Neural cell (in vitro differentiated cells): ENCODE results near the gene RBM6.

ENCODE experiments used
- EP300 ChIP-seq: fragments of 450-650 bp; conservative IDR thresholded peaks from 2 replicates; pipeline ENCODE4 v1.6.1; 2014; ENCODE audit warnings: antibody characterized with exemption, mild to moderate bottlenecking, moderate library complexity; ENCODE audit not compliant: poor library complexity, severe bottlenecking
- EZH2 ChIP-seq: fragments of 200-600, 300-800 bp; shearing (Covaris generic), sonication (generic); IDR thresholded peaks from 2 replicates; pipeline ENCODE4 v1.6.1; 2014; ENCODE audit warnings: antibody characterized with exemption, low read length, borderline replicate concordance, mild to moderate bottlenecking; ENCODE audit not compliant: insufficient read depth, poor library complexity, severe bottlenecking
- MXI1 ChIP-seq: fragments of 450-650 bp; conservative IDR thresholded peaks from 2 replicates; pipeline ENCODE4 v1.6.1; 2014; ENCODE audit warnings: antibody characterized with exemption, mild to moderate bottlenecking; ENCODE audit not compliant: poor library complexity, severe bottlenecking
- POLR2AphosphoS5 ChIP-seq: IDR thresholded peaks from 2 replicates; pipeline ENCODE4 v1.6.1; 2012
- SMC3 ChIP-seq: fragments of 450-650 bp; conservative IDR thresholded peaks from 2 replicates; pipeline ENCODE4 v1.6.1; 2014; ENCODE audit warnings: antibody characterized with exemption, mild to moderate bottlenecking, moderate library complexity; ENCODE audit not compliant: poor library complexity
- TF ChIP-seq, protein P1 (sequence below): fragments of 450-650 bp; IDR thresholded peaks from 2 replicates; pipeline ENCODE4 v1.5.1; 2014; ENCODE audit warnings: antibody characterized with exemption, mild to moderate bottlenecking, moderate library complexity; ENCODE audit not compliant: poor library complexity, severe bottlenecking
- TF ChIP-seq, protein P2 (sequence below): IDR thresholded peaks from 2 replicates; pipeline ENCODE4 v1.6.1; 2012; ENCODE audit warnings: borderline replicate concordance

DNA sequence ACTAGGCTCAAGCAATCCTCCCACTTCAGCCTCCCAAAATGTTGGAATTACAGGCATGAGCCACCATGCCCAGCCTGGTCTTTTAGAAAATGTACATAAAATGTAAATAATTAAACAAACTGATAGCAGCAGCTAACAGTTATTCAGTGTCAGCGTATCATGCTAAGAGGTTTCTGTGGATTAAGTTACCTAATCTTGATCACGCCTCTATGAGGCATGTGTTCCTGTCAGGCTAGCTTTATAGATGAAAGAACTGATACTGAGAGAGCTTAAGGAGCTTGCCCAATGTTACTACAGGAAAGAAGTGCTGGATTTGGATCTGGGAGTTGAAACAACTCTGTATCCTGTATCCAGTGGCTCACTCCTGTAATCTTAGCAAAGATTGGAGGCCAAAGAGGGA lies 25.0 kb upstream of the RBM6 start:
- TF ChIP-seq POLR2AphosphoS5 (no peak), SMC3 (no peak), EZH2 (no peak), MXI1 (no peak), EP300 (no peak)
- TF ChIP-seq, protein P1, sequence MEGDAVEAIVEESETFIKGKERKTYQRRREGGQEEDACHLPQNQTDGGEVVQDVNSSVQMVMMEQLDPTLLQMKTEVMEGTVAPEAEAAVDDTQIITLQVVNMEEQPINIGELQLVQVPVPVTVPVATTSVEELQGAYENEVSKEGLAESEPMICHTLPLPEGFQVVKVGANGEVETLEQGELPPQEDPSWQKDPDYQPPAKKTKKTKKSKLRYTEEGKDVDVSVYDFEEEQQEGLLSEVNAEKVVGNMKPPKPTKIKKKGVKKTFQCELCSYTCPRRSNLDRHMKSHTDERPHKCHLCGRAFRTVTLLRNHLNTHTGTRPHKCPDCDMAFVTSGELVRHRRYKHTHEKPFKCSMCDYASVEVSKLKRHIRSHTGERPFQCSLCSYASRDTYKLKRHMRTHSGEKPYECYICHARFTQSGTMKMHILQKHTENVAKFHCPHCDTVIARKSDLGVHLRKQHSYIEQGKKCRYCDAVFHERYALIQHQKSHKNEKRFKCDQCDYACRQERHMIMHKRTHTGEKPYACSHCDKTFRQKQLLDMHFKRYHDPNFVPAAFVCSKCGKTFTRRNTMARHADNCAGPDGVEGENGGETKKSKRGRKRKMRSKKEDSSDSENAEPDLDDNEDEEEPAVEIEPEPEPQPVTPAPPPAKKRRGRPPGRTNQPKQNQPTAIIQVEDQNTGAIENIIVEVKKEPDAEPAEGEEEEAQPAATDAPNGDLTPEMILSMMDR, result no peak
- TF ChIP-seq, protein P2, sequence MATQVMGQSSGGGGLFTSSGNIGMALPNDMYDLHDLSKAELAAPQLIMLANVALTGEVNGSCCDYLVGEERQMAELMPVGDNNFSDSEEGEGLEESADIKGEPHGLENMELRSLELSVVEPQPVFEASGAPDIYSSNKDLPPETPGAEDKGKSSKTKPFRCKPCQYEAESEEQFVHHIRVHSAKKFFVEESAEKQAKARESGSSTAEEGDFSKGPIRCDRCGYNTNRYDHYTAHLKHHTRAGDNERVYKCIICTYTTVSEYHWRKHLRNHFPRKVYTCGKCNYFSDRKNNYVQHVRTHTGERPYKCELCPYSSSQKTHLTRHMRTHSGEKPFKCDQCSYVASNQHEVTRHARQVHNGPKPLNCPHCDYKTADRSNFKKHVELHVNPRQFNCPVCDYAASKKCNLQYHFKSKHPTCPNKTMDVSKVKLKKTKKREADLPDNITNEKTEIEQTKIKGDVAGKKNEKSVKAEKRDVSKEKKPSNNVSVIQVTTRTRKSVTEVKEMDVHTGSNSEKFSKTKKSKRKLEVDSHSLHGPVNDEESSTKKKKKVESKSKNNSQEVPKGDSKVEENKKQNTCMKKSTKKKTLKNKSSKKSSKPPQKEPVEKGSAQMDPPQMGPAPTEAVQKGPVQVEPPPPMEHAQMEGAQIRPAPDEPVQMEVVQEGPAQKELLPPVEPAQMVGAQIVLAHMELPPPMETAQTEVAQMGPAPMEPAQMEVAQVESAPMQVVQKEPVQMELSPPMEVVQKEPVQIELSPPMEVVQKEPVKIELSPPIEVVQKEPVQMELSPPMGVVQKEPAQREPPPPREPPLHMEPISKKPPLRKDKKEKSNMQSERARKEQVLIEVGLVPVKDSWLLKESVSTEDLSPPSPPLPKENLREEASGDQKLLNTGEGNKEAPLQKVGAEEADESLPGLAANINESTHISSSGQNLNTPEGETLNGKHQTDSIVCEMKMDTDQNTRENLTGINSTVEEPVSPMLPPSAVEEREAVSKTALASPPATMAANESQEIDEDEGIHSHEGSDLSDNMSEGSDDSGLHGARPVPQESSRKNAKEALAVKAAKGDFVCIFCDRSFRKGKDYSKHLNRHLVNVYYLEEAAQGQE, result no peak
